Measurements from ENCODE around the gene ABCC5. TPM values are rescaled to one million over a fixed set of nuclear protein-coding genes. Genes with fewer than 3 reads are reported as not detected.

Gene ABCC5
- total RNA-seq, 1 experiment from 2014 or later, result 29.1 TPM

- 0 out of 2 replicates have a peak, but pooled peaks cover 3% of the 10 kb centered on the region for H3K4me1 Mint-ChIP-seq
- H3K36me3 Mint-ChIP-seq, result no peaks in the 10 kb centered on the region
- CTCF ChIA-PET, result no interaction called here
- H3K4me3 Mint-ChIP-seq, result no peak overlapping the region
- DNase-seq (ENCODE audit: low spot score) (no peak), ATAC-seq (no peak)
- TF ChIP-seq, protein P1, sequence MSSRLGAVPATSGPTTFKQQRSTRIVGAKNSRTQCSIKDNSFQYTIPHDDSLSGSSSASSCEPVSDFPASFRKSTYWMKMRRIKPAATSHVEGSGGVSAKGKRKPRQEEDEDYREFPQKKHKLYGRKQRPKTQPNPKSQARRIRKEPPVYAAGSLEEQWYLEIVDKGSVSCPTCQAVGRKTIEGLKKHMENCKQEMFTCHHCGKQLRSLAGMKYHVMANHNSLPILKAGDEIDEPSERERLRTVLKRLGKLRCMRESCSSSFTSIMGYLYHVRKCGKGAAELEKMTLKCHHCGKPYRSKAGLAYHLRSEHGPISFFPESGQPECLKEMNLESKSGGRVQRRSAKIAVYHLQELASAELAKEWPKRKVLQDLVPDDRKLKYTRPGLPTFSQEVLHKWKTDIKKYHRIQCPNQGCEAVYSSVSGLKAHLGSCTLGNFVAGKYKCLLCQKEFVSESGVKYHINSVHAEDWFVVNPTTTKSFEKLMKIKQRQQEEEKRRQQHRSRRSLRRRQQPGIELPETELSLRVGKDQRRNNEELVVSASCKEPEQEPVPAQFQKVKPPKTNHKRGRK (CRISPR knock-in tag; IDR thresholded peaks at IDR 0.05; ENCODE audit: borderline replicate concordance), result no peak
- TF ChIP-seq IRF2 (CRISPR knock-in tag; IDR thresholded peaks at IDR 0.05; ENCODE audit: borderline replicate concordance, low read depth) (no peak), SMAD4 (CRISPR knock-in tag; IDR thresholded peaks at IDR 0.05) (no peak), OVOL2 (CRISPR knock-in tag; IDR thresholded peaks at IDR 0.05; ENCODE audit: borderline replicate concordance) (no peak)
- TF ChIP-seq, protein P2, sequence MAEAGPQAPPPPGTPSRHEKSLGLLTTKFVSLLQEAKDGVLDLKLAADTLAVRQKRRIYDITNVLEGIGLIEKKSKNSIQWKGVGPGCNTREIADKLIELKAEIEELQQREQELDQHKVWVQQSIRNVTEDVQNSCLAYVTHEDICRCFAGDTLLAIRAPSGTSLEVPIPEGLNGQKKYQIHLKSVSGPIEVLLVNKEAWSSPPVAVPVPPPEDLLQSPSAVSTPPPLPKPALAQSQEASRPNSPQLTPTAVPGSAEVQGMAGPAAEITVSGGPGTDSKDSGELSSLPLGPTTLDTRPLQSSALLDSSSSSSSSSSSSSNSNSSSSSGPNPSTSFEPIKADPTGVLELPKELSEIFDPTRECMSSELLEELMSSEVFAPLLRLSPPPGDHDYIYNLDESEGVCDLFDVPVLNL (CRISPR knock-in tag; IDR thresholded peaks at IDR 0.05; ENCODE audit: borderline replicate concordance, low read depth), result no peak
- H3K27ac Mint-ChIP-seq, result no peak overlapping the region
- no peaks in the 10 kb centered on the region for H3K27me3 Mint-ChIP-seq (ENCODE audit: low read depth)
- POLR2A ChIA-PET, result no interaction called here
- no peaks in the 10 kb centered on the region for H3K9me3 Mint-ChIP-seq
These were observed 45.0 kb upstream of the ABCC5 start for GRCh38 chr3:184062637-184063036.

GRCh38 chr3:184059424-184059823, 41.7 kb upstream of the ABCC5 start:
- ChIA-PET CTCF (interaction anchor here (1.3 to 2.2 kb wide), 2 partner anchors 8 to 19 kb away, joined by 3 to 9 read pairs; no protein-coding TSS in a partner anchor), POLR2A (no interaction called here)
- H3K4me1 Mint-ChIP-seq, result 0 out of 2 replicates have a peak, but pooled peaks cover 3% of the 10 kb centered on the region
- no peaks in the 10 kb centered on the region for H3K36me3 Mint-ChIP-seq
- H3K4me3 Mint-ChIP-seq, result no peak overlapping the region
- H3K9me3 Mint-ChIP-seq, result no peaks in the 10 kb centered on the region
- no peaks in the 10 kb centered on the region for H3K27me3 Mint-ChIP-seq (ENCODE audit: low read depth)
- no peak for DNase-seq (ENCODE audit: low spot score)
- no peak overlapping the region for H3K27ac Mint-ChIP-seq
- TF ChIP-seq SMAD4 (CRISPR knock-in tag; IDR thresholded peaks at IDR 0.05), result no peak
- no peak for TF ChIP-seq ESRRA (CRISPR knock-in tag; IDR thresholded peaks at IDR 0.05; ENCODE audit: borderline replicate concordance)
- TF ChIP-seq ZNF532 (CRISPR knock-in tag; IDR thresholded peaks at IDR 0.05; ENCODE audit: borderline replicate concordance), result no peak
- no peak for TF ChIP-seq GRHL2 (CRISPR knock-in tag; IDR thresholded peaks at IDR 0.05; ENCODE audit: insufficient replicate concordance, severe bottlenecking)
- no peak for TF ChIP-seq ZNF263 (CRISPR knock-in tag; IDR thresholded peaks at IDR 0.05; ENCODE audit: low read depth)
- TF ChIP-seq E2F5 (CRISPR knock-in tag; IDR thresholded peaks at IDR 0.05), result no peak
- ATAC-seq, result peak; percentile 44; the same call in 1 of the 2 replicates

DNA sequence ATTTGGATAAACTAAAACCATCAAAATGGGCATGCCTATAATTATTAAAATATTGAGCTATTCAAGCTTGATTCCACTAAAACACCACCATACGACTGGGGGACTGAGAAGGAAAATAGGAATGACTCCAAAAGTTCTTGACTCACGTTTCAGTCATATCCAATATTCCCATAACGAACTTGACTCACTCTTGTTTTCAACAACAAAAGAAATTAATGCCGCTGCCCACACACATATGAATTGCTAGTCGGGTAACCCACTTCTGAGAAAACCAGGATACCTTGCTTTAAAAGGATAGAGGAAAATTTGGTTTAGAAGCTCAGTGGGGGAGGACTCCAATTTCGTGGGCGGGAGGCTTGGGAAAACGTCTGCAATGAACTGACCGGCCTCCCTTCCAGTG, 40.3 kb upstream of the ABCC5 start:
- Mint-ChIP-seq H3K27ac (no peak overlapping the region), H3K4me1 (0 out of 2 replicates have a peak, but pooled peaks cover 3% of the 10 kb centered on the region), H3K9me3 (no peaks in the 10 kb centered on the region), H3K27me3 (ENCODE audit: low read depth) (no peaks in the 10 kb centered on the region), H3K36me3 (no peaks in the 10 kb centered on the region), H3K4me3 (no peak overlapping the region)
- no peak for DNase-seq (ENCODE audit: low spot score)
- POLR2A ChIA-PET, result no interaction called here
- ATAC-seq, result no peak
- CTCF ChIA-PET, result interaction anchor here (1.1 to 2.2 kb wide), 2 partner anchors 18 to 173 kb away, joined by 3 to 9 read pairs; partner anchors contain the start of gene PARL
- no peak for TF ChIP-seq ZNF671 (CRISPR knock-in tag; IDR thresholded peaks at IDR 0.05)
- no peak for TF ChIP-seq PRRX2 (CRISPR knock-in tag; IDR thresholded peaks at IDR 0.05)
- no peak for TF ChIP-seq ZNF416 (CRISPR knock-in tag; IDR thresholded peaks at IDR 0.05)
- TF ChIP-seq MYBL2 (CRISPR knock-in tag; IDR thresholded peaks at IDR 0.05), result no peak
- TF ChIP-seq ZNF396 (CRISPR knock-in tag; IDR thresholded peaks at IDR 0.05; ENCODE audit: borderline replicate concordance), result no peak
- no peak for TF ChIP-seq FOXJ3 (CRISPR knock-in tag; IDR thresholded peaks at IDR 0.05; ENCODE audit: borderline replicate concordance)
- no peak for TF ChIP-seq ATF2 (CRISPR knock-in tag; IDR thresholded peaks at IDR 0.05; ENCODE audit: borderline replicate concordance, low read depth)
- TF ChIP-seq TCF7 (CRISPR knock-in tag; IDR thresholded peaks at IDR 0.05; ENCODE audit: low read depth), result no peak
- TF ChIP-seq, protein P3, sequence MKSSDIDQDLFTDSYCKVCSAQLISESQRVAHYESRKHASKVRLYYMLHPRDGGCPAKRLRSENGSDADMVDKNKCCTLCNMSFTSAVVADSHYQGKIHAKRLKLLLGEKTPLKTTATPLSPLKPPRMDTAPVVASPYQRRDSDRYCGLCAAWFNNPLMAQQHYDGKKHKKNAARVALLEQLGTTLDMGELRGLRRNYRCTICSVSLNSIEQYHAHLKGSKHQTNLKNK (CRISPR knock-in tag; IDR thresholded peaks at IDR 0.05), result no peak
- no peak for TF ChIP-seq ZNF138 (CRISPR knock-in tag; conservative IDR thresholded peaks at IDR 0.05)
- no peak for TF ChIP-seq ZBTB21 (CRISPR knock-in tag; IDR thresholded peaks at IDR 0.05; ENCODE audit: borderline replicate concordance)
- TF ChIP-seq, protein P4, sequence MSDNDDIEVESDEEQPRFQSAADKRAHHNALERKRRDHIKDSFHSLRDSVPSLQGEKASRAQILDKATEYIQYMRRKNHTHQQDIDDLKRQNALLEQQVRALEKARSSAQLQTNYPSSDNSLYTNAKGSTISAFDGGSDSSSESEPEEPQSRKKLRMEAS (CRISPR knock-in tag; IDR thresholded peaks at IDR 0.05), result no peak
- TF ChIP-seq NFATC4 (CRISPR knock-in tag; IDR thresholded peaks at IDR 0.05), result no peak

Data from WTC11 (cell line).